PFSK-1 (cell line): Measurements from ENCODE around the gene XPNPEP2.

Source experiments
- FOXP2 ChIP-seq: optimal IDR thresholded peaks from 2 replicates; pipeline ENCODE3; 2011; ENCODE audit warnings: borderline replicate concordance, control low read depth, inconsistent platforms; ENCODE audit not compliant: insufficient read depth; ENCODE audit errors: extremely low read length, extremely low read depth
- POLR2AphosphoS5 ChIP-seq: IDR thresholded peaks from 2 replicates; pipeline ENCODE4 v1.6.1; 2012; ENCODE audit warnings: low read depth, mild to moderate bottlenecking, control low read depth, low read length, moderate library complexity
- REST ChIP-seq, 2 experiments: IDR thresholded peaks; 2 replicates each; pipeline versions ENCODE4 v1.6.1 to v1.8.0; 2011 to 2012; ENCODE audit warnings: low read depth in 2 of 2, low read length in 2 of 2, control low read depth in 1 of 2, inconsistent platforms in 1 of 2, mild to moderate bottlenecking in 1 of 2, moderate library complexity in 1 of 2; ENCODE audit not compliant: insufficient read depth in 1 of 2
- SIN3A ChIP-seq: IDR thresholded peaks from 2 replicates; pipeline ENCODE4 v1.6.1; 2012; ENCODE audit warnings: mild to moderate bottlenecking, low read length, moderate library complexity, borderline replicate concordance; ENCODE audit not compliant: insufficient read depth
- TAF1 ChIP-seq: IDR thresholded peaks from 2 replicates; pipeline ENCODE4 v1.6.1; 2012; ENCODE audit warnings: low read length, control low read depth, borderline replicate concordance; ENCODE audit not compliant: insufficient read depth

XPNPEP2 gene

GRCh38 chrX:129793604-129794191 lies 54.9 kb downstream of the XPNPEP2 start:
- TF ChIP-seq POLR2AphosphoS5 (no peak), FOXP2 (no peak), SIN3A (no peak), REST (IDR thresholded peaks at IDR 0.05; ENCODE audit: insufficient read depth in 1 of 2, low read depth in 2 of 2, low read length in 2 of 2) (no peak), TAF1 (no peak)

- TF ChIP-seq REST (IDR thresholded peaks at IDR 0.05; ENCODE audit: insufficient read depth in 1 of 2, low read depth in 2 of 2, low read length in 2 of 2) (no peak), TAF1 (no peak), POLR2AphosphoS5 (no peak), FOXP2 (no peak), SIN3A (no peak)
Measured at GRCh38 chrX:129795584-129795983, 56.8 kb downstream of the XPNPEP2 start.

DNA sequence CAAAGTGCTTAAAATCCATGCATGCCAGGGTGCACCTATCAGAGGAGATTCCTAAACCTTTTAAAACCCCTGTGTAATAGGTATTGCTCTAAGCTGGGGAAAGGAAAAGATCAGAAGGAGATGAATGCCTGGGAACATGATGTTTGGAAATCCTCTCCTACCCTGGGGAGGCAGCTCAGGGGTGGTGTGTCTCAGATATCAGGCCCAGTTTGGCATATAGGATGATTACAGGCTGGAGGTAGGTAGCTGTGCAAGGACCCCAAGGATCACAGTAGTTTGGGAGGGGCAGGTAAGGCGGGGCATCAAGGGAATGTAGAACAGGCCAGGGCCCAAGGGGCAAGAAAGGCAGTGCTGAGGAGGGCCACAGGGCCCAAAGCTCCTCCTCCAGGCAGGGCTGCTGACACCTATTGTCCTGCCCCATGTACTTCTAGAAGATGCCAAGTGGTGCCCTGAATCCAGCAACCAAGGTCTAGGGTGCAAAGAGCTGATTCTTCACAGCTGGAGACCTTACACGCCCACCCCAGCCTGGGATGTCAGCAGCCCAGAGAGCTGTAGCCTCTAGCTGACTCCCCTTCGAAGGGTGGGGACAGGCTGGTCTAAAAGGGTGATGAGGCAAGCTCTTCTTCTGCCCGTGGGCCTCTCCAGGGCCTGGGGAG lies 58.6 kb downstream of the XPNPEP2 start:
- TF ChIP-seq POLR2AphosphoS5: no peak
- no peak for TF ChIP-seq FOXP2
- TF ChIP-seq TAF1: no peak
- TF ChIP-seq REST (IDR thresholded peaks at IDR 0.05; ENCODE audit: insufficient read depth in 1 of 2, low read depth in 2 of 2, low read length in 2 of 2): no peak
- TF ChIP-seq SIN3A: no peak

DNA sequence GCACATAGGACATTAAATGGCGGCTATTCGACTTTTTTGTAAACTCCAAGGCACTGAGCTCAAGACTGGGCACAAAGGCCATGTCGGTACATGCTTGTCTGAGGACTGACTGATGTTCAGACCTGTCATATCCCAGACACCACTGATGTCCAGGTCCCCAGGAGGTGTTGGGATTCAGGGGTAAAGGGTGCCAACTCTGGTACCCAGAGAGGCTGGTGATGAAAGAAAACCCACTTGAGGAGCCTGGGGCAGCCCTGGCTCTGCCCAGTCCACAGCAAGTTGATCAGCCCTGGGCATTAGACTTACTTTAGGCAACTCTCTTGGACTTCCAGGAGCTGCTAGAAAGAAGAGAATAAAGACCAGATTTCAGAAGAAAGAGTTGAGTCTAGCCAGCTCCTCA lies 59.7 kb downstream of the XPNPEP2 start:
- TF ChIP-seq TAF1: no peak
- TF ChIP-seq REST (IDR thresholded peaks at IDR 0.05; ENCODE audit: insufficient read depth in 1 of 2, low read depth in 2 of 2, low read length in 2 of 2): no peak
- TF ChIP-seq SIN3A: no peak
- no peak for TF ChIP-seq POLR2AphosphoS5
- TF ChIP-seq FOXP2: no peak

GRCh38 chrX:129798888-129799287 lies 60.1 kb downstream of the XPNPEP2 start:
- TF ChIP-seq TAF1 (no peak), POLR2AphosphoS5 (no peak), REST (IDR thresholded peaks at IDR 0.05; ENCODE audit: insufficient read depth in 1 of 2, low read depth in 2 of 2, low read length in 2 of 2) (no peak), FOXP2 (no peak), SIN3A (no peak)
